GM21526 (cell line): ENCODE results near the gene TMPRSS4.

Experiments used
- ATAC-seq: cut with Tn5 transposase; IDR thresholded peaks from one replicate; pipeline ENCODE4 v1.9.1; 2021; ENCODE audit warnings: moderate library complexity; ENCODE audit not compliant: unreplicated experiment, low FRiP score

Gene TMPRSS4

DNA sequence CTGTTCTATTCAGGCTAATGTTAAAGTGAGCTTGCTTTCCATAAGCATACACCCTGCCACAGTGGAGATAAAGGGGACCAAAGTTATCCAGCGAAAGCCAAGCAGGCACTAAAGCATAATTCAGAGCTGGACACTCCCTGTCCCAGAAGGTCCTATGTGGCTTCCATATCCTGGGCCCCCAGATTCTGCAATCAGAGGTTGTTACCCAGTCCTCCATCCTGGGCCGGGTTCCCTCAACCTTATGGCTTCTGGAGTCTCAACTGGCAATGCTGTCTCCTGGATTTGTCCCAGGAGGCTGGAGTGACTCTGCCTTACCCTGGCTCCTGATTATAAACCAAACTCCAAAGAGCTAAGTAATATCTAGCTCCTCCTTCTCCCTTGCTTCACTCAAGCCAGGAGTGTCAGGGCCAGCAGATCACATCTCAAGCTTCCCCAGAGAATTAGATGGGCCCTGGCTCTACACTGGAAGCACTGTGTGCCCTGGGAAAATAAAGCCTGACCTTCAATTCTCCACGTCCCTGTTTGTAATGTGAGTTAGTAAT, 23.9 kb downstream of the TMPRSS4 start:
- ATAC-seq = no peak

DNA sequence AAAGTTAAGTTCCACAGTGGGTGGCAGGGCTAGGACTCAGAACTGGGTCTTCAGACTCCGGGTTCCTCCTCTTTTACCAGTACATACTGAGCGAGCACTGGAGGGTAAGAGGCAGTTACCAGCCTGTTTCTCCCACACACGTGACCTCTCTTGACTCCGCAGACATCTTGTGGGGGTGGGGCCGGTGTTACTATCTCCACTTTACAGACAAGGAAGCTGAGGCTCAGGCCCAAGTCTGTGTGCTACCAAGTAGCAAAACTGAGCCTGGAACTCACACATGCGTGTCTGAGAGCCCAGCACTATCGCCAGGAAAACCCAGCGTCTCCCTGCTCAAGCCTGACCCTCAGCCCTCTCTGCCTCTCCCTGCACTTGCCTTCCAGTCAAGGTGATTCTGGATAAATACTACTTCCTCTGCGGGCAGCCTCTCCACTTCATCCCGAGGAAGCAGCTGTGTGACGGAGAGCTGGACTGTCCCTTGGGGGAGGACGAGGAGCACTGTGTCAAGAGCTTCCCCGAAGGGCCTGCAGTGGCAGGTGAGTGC, 25.9 kb downstream of the TMPRSS4 start:
- no peak for ATAC-seq

- ATAC-seq = no peak
Measured at GRCh38 chr11:118104491-118104890, 27.6 kb downstream of the TMPRSS4 start.

DNA sequence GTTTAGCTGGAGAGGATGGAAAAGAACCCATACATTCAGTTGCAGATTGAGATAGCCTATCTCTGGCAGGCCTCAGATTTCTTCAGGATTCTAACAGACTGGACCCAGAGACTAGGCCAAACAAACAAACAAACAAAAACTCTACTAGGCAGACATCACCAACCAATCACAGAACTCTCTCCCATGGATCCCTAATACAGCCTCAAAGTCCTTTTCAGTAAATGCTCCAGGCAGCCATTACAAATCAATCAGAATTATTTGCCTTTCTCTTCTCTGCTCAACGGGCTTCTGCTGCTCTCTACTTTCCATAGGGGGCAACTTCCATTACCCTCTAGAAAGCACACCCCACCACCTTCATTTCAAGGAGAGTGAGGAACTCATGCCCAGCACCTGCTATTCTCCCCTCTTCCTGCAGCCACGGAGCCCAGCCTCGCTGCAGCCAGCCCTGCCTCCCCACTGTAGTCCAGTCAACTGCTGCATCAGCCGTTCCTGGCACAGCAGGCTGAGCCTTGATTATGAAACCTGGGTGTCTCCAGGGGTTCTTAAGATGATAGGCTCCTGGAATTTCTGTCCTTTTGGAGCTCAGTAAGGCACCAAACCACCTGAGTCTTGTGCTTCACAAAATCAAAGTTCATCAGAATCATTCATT, 28.9 kb downstream of the TMPRSS4 start:
- ATAC-seq = no peak

DNA sequence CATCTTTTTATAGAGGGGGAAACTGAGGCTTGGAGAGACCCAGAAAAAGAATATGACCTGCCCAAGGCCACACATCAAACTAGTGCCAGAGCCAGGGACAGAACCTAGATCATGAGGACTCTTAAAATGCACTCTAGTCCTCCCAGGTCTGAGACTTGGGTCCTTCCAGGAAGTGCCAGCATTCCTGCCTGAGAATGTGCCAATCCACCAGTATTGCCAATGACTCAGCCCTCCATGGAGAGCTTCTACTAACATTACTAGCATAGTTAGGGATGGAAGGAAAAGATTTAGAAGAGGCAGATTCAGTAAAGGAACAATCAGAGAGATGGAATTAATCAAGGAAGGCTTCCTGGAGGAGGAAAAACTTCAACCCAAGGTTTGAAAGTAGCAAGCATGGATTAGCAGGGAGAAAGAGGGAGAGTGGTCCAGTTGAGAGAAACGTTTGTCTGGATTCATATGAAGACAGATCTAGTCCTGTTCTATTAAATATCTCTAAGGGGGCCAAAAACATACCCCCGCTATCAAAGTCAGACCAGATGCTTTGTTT, 30.0 kb downstream of the TMPRSS4 start:
- ATAC-seq = no peak

DNA sequence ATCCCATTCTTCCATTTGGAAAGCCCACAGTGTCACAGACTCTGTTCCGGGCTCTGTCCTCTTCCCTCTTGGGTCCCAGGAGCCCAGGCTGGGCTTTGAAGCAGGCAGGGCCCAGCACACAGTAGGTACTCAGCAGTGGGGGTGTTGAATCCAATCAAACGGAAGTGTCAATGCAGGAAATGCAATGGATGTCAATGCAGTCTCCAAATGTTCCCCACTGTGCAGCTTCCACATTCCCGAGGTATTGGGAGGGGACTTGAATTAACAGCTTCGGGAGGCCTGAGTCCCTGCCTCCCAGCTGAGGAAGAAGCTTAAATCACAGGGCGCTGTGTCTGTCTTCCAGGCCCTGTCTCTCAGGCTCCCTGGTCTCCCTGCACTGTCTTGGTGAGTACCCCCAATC, 31.6 kb downstream of the TMPRSS4 start:
- ATAC-seq = no peak

DNA sequence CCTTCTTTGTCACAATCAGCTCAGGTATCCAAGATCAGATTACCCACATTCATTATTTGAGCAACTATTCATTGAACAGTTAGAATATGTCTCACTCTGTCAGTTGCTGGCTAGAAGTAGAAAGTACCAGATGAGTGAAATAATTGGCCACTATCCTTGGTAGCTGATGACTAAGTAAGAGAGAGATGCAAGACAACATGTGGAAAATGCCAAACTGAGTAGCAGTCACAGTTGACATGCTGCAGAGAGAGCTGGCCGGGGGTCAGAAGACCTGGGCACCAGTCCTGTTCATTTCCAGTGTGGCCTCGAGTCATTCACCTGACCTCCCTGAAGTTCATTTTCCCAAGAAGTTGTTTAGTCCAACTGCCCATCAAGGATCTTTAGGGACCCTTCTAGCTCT, 32.4 kb downstream of the TMPRSS4 start:
- ATAC-seq = no peak

DNA sequence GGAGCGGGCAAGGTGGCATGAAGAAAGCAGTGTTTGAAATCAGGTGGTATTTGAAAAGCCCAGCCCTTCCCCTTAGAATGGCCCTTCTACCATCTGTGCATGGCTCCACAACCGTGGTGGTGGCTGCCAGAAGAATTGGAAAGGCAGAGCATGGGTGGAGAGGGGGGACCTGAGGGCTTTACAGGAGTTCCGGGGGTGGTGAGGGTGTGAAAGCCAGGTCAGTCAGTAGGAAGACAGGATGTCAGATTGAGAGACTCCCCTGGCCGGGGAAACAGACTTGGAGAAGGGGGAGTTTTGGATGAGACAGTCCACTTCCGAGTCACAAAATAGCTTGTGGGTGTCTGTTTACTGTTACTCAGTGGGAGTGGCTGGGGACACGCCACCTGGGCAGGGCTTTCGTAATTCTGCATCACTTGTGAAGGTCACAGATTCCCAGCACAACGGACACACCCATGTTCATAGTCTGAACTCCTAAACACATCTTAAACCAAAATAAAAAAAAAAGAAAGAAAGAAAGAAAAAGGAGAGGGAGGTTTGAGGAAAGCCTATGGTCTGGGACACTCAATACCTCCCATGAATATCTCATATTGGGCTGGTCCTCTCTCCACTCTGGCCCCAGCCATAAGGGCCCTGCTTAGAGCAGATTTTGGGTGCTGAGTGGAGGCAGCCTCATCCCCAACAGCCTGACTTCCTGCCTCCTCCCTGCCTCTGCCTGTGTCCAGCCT, 34.3 kb downstream of the TMPRSS4 start:
- no peak for ATAC-seq

- ATAC-seq = no peak
Measured at GRCh38 chr11:118111744-118112035, 34.8 kb downstream of the TMPRSS4 start.

- ATAC-seq = no peak
Measured at GRCh38 chr11:118112711-118113430, 36.0 kb downstream of the TMPRSS4 start.

GRCh38 chr11:118114266-118114665, 37.4 kb downstream of the TMPRSS4 start:
- ATAC-seq = no peak

GRCh38 chr11:118115048-118115447, 38.2 kb downstream of the TMPRSS4 start:
- ATAC-seq = no peak

DNA sequence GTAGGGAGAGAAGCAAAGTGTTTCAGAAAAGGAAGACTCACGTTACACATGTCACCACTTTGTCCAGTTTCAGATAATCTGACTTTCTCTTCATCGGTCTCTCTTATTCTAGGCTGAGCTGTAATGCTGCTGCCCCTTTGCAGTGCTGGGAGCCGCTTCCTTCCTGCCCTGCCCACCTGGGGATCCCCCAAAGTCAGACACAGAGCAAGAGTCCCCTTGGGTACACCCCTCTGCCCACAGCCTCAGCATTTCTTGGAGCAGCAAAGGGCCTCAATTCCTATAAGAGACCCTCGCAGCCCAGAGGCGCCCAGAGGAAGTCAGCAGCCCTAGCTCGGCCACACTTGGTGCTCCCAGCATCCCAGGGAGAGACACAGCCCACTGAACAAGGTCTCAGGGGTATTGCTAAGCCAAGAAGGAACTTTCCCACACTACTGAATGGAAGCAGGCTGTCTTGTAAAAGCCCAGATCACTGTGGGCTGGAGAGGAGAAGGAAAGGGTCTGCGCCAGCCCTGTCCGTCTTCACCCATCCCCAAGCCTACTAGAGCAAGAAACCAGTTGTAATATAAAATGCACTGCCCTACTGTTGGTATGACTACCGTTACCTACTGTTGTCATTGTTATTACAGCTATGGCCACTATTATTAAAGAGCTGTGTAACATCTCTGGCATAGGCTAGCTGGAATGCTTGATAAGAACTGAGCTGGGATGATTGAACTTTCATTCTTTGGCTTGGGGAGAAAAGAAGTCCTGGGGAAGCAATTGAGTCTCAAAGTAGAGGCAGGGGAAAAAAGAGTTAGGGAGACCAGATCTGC, 41.1 kb downstream of the TMPRSS4 start:
- ATAC-seq = no peak

DNA sequence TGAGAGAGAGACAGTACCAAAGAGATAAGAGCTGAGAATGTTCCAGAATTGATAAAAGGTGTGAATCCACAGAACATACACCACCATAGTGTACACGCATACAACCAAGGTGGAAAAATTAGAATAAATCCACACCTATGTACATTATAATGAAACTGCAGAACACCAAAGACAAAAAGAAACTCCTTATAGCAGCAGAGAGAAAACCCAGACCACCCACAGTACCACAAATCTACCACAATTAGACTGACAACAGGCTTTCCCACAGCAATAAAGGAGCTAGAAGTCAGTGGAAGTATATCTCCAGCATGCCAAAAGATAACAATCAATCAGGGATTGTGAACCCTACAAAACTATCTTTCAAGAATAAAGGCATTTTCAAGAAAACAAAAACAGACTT, 43.9 kb downstream of the TMPRSS4 start:
- ATAC-seq = no peak

DNA sequence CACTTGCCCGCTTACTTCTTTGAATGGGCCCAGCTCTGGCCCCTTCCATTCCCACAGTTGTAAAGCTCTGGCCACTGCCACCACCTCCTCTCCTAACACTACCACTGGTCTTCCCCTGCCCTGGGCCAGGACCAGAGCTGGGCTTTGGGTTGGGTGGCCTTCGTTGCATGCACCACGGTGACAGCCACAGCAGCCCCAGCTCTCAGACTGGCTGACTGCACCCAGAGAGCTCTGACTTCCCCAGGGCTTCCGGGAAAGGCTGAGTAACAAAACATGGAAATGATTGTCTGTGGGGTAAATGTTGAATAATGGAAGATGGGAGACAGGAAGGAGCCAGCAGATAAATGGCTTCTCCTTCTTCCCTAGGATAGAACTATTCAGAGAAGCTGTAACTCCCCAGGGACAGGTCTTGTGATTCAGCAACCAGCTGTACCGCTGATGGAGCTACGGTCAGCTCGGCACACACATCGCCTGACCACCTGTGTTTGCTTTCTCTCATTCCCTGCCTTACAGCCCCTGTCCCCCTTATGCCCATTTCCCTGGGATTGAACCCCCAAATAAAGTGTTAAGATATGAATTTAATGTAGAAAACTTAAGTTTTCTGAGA, 48.2 kb downstream of the TMPRSS4 start:
- ATAC-seq = no peak

DNA sequence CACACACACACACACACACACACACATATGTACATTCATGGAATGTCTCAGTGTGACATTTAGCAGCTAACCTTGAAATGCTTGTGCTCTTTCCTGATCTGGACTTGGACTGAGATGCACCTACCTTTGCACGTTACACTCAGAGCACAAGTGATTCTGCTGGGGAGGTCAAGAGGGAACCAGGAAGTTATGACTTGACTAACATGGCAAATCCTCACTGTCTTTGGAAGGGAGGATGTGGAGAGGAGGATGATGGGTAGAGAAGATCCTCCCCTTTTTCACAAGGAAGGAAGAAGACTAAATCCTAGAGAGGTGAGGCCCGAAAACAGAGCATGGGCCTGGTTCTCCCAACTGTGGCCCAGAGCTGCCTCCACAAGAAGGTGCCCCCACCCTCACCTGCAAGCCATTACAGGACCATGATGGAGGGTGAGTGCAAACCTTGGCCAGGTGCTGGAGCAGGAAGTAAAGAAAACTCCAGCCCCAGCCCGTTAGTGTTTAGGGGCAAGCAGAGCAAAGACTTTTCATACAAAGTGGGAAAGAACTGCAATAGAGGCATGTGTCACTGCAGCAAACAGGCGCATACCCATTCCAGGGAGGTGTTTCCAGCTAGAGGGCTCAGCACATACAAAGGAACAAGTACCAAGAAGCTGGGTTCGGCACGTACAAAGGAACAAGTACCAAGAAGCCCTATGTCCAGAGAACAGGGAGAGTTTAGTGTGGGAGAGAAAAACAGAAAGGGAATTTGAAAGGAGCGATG, 49.4 kb downstream of the TMPRSS4 start:
- no peak for ATAC-seq

DNA sequence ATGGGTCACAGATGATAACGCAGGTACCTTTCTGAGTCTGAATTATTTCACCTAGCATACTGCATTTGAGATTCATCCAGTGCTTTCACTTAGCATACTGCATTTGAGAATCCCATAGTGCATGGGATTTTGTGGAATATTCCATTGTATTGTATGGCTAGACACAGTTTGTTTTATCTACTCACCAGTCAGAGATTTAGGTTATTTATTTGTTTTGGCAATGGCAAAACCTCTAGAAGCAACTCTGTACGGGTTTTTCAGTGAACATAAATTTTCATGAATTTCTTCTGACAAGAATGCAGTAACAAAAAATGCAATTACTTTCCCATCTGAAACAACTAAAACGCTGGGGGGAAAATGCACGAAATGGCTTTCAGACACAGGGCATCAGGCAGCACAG, 51.4 kb downstream of the TMPRSS4 start:
- ATAC-seq = no peak

- no peak for ATAC-seq
Measured at GRCh38 chr11:118128721-118129470, 52.0 kb downstream of the TMPRSS4 start.
